Activated CD8-positive, alpha-beta memory T cell treated with anti-CD3 and anti-CD28 coated beads for 24 hours (primary cell): ENCODE data around the gene MDGA2.
"Not testable (repeated sequence)": the region's sequence is repeated elsewhere in the genome, so short reads cannot be mapped to it uniquely, and the experiment has no call there.

Experiments used
- DNase-seq: peaks from one replicate; pipeline ENCODE4 v3.0.0-alpha.2; 2020

The MDGA2 gene

DNA sequence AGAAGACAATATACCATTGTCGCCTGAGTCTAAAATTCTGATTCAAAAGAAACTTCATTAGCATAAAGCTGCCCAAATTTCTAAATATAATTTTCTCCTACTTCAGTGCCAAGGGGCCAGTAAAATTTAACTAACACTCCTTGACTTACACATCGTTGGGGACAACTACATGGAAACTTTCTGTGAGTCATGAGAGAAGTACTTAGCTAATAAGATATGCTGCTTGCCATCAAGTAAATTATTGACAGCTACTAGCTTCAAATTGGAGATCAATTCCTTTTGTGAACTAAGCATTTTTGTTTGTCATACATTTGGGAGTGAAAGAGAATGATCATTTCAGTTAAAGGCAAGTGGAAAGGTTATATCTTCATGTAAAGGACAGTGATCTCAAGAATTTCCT lies 373.3 kb downstream of the MDGA2 start:
- no peak for DNase-seq

DNA sequence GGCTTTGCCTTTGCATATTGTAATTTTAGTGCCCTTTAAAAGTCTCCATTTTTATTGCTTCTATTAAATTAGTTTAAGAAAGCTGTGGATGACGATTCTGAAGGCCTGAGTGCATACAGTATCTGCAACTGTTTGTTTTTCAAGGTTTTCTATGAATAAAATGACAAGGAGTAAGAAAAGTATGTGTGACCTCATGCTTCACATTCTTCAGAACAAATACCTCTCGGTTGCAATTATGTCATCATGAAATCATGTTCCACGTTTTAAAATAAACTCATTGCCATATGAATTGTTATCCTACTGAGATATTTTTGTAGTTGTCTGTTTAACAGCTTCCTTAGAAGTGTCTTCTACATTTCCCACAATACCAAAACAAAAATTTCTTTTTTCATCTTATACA lies 374.6 kb downstream of the MDGA2 start:
- DNase-seq, result no peak

DNA sequence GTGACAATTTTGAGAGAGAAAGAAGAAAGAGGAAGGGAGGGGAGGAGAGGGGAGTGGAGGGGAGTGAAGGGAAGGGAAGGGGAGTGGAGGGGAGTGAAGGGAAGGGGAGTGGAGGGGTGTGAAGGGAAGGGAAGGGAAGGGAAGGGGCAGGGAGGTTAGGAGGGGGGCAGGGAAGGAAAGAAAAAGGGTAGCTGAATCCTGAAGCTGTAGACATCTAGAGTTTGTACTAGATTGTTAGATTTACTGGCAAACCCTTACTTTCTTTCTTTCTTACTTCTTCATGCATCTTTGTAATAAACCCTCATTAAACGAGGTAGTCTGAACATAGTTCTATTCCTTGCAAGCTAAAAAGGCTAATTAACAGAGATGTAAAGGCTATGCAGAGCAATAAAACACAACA lies 378.0 kb downstream of the MDGA2 start:
- no peak for DNase-seq

GRCh38 chr14:47284283-47284682 lies 391.1 kb downstream of the MDGA2 start:
- DNase-seq, result no peak

- not testable (repeated sequence) for DNase-seq
Observed at GRCh38 chr14:47281761-47282160, 393.6 kb downstream of the MDGA2 start.

DNA sequence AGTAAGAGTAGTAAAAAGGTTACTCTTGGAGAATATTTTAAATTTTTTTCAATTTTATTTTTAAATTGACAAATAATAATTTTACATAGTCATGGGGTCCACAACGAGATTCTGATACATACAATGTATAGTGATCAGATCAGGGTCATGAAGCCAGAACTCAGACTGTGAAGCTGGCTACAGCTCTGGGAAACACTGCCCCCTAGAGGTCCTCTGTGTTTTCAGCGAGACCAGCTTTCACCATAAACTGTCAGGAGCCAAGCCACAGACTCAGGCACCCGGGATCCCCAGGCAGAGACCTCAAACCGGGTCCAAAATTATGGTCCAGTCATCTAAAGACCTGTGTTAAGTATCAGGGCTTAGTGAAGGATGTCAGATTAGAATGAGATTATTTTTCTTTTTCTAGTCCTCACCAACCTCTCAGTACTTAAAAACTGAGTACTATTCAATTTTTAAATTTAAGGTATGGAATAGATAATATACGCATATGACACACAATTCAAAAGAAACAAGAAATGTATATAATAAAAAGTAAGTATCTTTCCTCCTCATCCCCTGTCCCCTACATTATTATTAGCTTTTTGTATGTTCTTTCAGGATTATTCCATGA lies 397.1 kb downstream of the MDGA2 start:
- peak; percentile 56 for DNase-seq

- no peak for DNase-seq
Observed at GRCh38 chr14:47277703-47278102, 397.7 kb downstream of the MDGA2 start.

- no peak for DNase-seq
Observed at GRCh38 chr14:47276931-47277330, 398.5 kb downstream of the MDGA2 start.

GRCh38 chr14:47273939-47274338 lies 401.5 kb downstream of the MDGA2 start:
- no peak for DNase-seq

- DNase-seq, result no peak
Observed at GRCh38 chr14:47270715-47271114, 404.7 kb downstream of the MDGA2 start.

DNA sequence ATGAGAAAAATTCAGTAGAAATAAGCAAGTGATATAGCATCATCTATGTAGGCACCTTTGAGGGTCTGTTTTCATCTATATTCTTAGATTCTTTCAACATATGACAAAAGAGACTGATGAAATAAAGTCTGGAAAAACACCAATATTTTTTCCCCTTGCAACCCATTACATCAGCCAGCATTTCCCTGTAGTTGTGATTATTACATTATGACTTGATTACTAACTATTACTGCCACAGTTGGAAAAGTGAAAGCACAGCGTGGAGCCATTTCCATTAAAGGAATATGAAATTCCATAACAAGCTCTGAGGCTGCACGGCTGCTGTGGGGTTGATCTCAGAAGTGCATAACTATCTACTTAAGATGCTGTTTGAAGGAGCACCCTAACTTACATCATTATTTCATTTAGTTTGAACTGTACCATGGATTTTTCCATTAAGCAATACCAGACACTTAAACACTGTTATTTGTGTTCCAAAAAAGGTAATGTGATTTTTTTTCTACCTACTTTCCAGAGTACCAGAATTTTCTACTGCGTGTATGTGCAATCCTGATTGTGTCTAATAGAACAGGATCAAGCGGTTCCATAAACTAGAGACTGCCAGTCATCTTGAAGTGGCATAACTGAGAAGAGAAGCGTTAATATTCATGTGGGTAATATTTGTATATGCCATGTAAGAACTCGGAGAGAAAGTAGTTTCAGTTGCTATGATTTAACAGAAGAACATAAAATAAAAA lies 405.5 kb downstream of the MDGA2 start:
- DNase-seq, result no peak

DNA sequence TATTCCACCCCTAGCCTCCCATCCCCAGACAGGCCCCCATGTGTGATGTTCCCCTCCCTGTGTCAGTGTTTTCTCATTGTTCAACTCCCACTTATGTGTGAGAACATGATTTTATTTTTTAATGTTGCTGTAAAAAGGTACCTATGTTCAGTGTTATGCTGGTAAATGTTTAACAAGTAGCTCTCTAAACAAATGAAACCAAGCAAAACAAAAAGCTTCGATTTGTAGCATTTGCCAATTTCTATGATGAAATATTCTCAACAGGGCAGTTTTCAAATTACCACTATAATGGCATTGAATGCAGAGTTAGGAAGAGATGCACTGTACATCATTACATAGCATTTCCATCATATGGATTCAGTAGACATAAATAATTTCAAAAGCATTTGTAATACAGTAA lies 410.6 kb downstream of the MDGA2 start:
- DNase-seq, result no peak

GRCh38 chr14:47262801-47263200 lies 412.6 kb downstream of the MDGA2 start:
- DNase-seq, result no peak

DNA sequence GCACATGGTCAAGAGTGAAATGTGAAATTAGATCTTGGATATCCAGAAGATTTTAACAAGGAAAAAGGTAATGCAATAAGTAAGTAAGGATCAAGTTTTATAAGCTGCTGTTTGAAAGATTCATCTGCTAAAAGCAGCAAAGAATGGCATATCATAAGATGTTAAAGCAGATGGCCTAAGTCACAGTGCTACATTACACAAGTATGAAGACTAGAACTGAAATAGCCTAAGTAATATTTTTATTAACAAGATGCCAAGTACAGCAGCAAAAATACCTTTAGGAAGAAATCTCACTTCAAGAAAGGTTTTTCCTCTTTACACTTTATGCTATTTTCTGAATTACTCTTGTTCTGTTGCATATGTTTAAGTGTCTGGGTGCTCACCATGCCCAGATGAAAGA lies 414.1 kb downstream of the MDGA2 start:
- DNase-seq, result no peak

DNA sequence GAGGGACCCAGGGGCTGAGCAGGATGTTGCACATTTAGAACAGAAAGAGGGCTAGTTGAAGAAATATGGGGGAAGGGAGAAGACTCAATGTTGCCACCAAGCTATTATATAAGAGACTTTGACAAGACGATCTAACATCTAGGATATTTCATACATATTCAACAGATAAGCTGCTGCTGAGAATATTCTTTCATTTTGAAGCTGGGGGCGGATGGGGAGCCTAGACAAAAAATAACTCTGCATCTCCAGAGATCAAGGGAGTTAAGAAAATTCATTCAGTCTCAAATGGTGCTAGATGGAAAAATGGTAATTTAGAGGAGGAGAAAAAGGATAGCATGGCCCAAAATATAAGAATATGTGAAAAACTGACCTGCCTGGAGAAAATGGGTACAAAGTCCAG lies 415.6 kb downstream of the MDGA2 start:
- no peak for DNase-seq

DNA sequence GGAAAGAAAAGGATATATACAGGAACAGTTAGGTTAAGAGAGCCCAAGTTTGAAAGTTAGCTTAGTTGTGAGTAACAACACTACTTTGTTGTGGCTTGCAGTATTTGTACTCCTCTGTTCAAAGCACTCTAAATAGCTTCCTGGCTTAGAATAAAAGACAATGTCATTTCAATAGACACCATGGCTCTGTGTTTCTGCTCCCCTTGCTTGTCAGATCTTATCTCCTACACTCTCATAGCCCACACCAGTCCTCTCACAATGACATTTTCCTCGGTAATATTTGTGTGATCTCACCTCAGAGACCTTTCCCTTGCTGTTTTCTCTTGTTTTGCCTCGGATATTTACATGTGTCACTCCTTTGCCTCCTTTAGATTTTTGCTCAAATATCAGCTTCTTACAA lies 418.4 kb downstream of the MDGA2 start:
- DNase-seq, result no peak

DNA sequence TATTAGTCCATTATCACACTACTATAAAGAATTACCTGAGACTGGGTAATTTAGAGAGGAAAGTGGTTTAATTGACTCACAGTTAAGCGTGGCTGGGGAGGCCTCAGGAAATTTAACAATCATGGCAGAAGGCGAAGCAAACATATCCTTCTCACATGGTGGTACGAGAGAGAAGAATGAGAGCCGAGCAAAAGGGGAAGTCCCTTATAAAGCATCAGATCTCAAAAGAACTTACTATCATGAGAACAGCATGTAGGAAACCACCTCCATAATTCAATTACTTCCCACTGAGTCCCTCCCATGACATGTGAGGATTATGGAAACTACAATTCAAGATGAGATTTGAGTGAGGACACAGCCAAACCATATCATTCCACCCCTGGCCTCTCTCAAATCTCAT lies 422.6 kb downstream of the MDGA2 start:
- DNase-seq, result no peak

DNA sequence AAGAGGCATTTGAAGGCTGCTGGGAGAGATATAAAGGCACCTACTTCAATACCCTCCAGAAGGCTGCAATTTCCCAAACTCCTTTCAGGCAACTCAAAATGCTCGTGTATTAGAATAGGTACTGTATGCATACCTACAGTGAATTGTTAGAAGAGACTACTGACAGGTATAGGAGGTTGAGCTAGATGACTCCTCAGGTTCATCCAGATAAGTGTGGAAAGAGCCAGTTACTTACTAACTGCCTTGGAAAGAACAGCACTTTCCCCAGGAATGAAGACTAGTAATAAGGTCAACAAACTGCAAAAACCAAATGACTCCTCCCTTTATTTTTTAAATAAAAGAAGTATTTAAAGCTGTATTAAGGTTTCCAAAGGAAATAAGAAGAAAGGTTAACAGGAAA lies 429.0 kb downstream of the MDGA2 start:
- no peak for DNase-seq

GRCh38 chr14:47242579-47242978 lies 432.8 kb downstream of the MDGA2 start:
- DNase-seq, result not testable (repeated sequence)

DNA sequence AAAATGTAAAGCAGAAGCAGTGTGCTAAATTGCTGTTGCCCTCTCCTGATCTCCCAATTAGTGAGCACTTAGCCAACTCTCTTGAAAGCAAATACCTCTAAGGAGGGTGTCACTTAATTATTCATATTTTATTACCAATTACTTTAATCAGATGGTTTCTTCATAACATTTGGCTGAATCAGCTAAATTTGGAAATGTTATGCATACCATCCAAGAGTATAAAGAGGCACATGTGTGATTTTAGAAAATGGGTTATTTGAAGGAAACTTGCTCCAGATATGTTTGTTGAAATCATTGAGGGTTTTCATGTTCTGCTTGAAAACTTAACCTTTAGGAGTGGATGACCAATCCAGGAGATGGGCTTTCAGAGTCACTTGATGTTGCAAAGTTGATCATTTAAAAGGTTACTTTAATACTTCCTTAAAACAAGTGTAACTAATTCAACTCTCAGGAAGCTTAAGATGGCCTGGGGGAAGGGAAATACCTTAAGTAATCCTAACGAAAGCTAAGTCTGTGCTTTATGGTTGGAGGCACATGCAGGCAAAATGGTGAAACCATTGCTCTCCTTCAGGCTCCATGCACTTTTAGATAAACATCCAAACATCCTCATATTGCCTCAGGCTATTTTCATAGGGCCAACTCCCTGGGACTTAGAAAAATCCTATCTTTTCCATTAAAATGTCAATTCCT lies 434.5 kb downstream of the MDGA2 start:
- no peak for DNase-seq

DNA sequence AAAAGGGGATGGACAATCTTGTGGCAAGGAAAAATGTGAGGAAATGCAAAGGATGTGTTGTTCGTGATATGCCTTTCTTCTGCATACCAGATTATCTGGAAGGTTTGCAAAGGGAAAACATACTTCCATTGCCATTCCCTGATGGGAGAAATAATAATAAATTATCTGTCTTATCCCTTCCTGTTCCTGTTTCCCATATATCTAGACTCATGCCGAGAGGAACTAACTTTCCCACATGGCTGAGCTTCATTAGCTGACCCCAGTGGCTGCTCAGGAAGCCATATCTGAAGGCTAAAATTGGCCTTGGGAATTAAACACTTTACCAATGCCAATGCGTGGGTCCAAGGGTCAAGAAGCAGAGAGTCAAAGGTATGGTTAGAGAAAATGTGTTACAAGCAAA lies 439.8 kb downstream of the MDGA2 start:
- DNase-seq, result no peak

DNA sequence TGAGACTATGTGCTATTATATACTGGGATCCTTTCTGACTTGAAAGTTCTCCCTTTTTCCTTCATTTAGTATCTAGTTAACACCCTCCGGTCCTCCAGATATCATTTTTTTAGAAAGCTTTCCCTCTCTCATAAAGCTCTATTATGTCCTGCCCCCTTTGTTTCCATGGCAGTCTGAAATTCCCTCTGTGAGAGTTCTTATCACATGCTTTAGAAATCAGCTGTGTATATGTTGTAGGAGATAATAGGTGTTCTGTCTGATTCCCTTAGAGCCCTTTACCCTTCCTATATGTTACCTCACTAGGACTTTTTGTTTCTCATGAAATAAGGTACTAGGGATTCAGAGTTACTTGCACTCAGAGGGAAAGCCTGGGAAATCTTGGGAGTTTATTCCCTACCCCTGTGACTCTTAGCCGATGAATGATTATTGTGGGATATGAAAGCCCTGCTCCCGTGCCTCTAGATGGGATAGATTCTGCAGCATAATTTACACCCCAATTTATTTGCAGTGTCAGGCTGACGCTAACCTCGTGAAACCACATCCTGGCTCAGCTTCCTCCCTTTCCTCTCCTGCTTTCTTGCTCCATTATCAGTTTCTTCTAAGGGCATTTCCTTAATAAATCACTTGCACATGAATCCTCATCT lies 448.4 kb downstream of the MDGA2 start:
- no peak for DNase-seq

DNA sequence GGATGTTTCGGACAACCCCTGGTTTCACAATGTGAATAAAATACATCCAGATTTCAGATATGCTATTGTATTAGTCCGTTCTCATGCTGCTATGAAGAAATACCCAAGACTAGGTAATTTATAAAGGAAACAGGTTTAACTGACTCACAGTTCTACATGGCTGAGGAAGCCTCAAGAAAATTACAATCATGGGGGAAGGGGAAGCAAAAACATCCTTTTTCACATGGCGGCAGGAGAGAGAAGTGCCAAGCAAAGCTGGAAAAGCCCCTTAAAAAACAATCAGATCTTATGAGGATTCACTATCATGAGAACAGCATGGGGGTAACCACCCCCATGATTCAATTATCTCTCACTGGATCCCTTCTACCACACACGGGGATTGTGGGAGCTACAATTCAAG lies 451.7 kb downstream of the MDGA2 start:
- no peak for DNase-seq

DNA sequence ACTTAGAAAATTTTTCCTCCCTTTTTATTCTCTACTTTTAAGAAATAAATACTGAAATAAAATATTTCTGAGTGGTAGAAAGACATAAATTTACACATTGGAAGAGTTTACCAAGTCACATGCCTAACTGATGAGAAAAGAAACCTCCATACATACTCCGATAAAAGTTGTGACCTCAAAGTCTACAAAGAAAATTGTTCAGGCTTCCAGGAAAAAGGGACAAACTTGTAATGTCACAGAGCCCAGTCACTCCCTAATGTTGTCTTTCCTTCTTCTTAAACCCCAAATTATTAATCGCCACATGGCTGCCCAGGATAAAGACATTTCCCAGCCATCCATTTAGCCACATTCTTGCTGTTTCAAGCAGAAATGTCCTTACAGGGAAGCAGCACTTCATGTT lies 455.3 kb downstream of the MDGA2 start:
- DNase-seq, result no peak
